Endothelial cell of umbilical vein (primary cell): ENCODE results near the gene L2HGDH. TPM values are rescaled to one million over a fixed set of nuclear protein-coding genes. Genes with fewer than 3 reads are reported as not detected.

Experiments
- BruUV-seq: library from RNA; stranded (reverse); fragments of 400-500 nt; replicated peaks from 2 replicates; lab custom pipeline; 2021; lab: Mats Ljungman, UMichigan
- CTCF ChIA-PET: fragments of 300-600, 350-600 bp; sonication (Branson Sonifier 250); formaldehyde crosslinking; loops from one replicate; lab custom pipeline; 2021; ENCODE audit warnings: antibody characterized with exemption, inconsistent platforms; lab: Charles Lee
- POLR2A ChIA-PET: fragments of 300-600, 350-600 bp; sonication (Branson Sonifier 250); formaldehyde crosslinking; loops from one replicate; lab custom pipeline; 2021; ENCODE audit warnings: antibody characterized with exemption, inconsistent platforms; lab: Charles Lee
- DNase-seq: peaks from one replicate; pipeline ENCODE4 v3.0.0-alpha.2; 2011; ENCODE audit warnings: low read depth, low spot score
- FAIRE-seq: peaks from 2 replicates; lab custom pipeline; 2011; peaks lifted over from hg19 to GRCh38; lab: Jason Lieb, UNC
- H2AFZ ChIP-seq: 2 replicates; pipeline ENCODE4 v1.6.0; 2012; ENCODE audit warnings: low read depth, low read length, control low read depth, inconsistent platforms
- H3K27ac ChIP-seq: 2 replicates; pipeline ENCODE4 v1.5.1; 2011; ENCODE audit warnings: low read depth, mild to moderate bottlenecking, control low read depth, low read length, moderate library complexity; ENCODE audit not compliant: insufficient read depth
- H3K27me3 ChIP-seq, 2 experiments: 2 replicates each; pipeline versions ENCODE4 v1.6.0 to v1.6.1; 2011; ENCODE audit warnings: low read length in 2 of 2, mixed read lengths in 1 of 2; ENCODE audit not compliant: control insufficient read depth in 2 of 2, insufficient read depth in 2 of 2
- H3K36me3 ChIP-seq, 2 experiments: 2 replicates in 1 of 2; 3 replicates in 1 of 2; pipeline ENCODE4 v1.5.1; 2011; ENCODE audit warnings: low read length in 2 of 2, mild to moderate bottlenecking in 1 of 2, moderate library complexity in 1 of 2; ENCODE audit not compliant: control insufficient read depth in 2 of 2, insufficient read depth in 2 of 2; ENCODE audit errors: extremely low read depth in 1 of 2
- H3K4me1 ChIP-seq: 3 replicates; pipeline ENCODE4 v1.5.1; 2011; ENCODE audit warnings: mild to moderate bottlenecking, low read length; ENCODE audit not compliant: control insufficient read depth, insufficient read depth; ENCODE audit errors: extremely low read depth
- H3K4me2 ChIP-seq: 2 replicates; pipeline ENCODE4 v1.6.1; 2011; ENCODE audit warnings: low read length, control low read depth, mixed read lengths; ENCODE audit not compliant: insufficient read depth
- H3K4me3 ChIP-seq, 3 experiments: fragments of 200-600 bp in 1 of 3; sonication (generic), shearing (Covaris generic) in 1 of 3; replicated peaks in 1 of 3; 2 replicates each; pipeline ENCODE4 v1.5.1; 2011 to 2016; ENCODE audit warnings: control low read depth in 3 of 3, low read length in 3 of 3, mild to moderate bottlenecking in 2 of 3, inconsistent platforms in 1 of 3, low read depth in 1 of 3, moderate library complexity in 1 of 3; ENCODE audit not compliant: insufficient read depth in 1 of 3
- H3K79me2 ChIP-seq: 2 replicates; pipeline ENCODE4 v1.6.0; 2012; ENCODE audit warnings: low read length, inconsistent platforms; ENCODE audit not compliant: control insufficient read depth, insufficient read depth
- H3K9ac ChIP-seq: replicated peaks from 2 replicates; pipeline ENCODE3; 2011; ENCODE audit warnings: low read length, control low read depth; ENCODE audit not compliant: insufficient read depth; ENCODE audit errors: extremely low read depth
- H3K9me1 ChIP-seq: replicated peaks from 3 replicates; pipeline ENCODE4 v1.6.0; 2011; ENCODE audit warnings: mild to moderate bottlenecking, low read length; ENCODE audit not compliant: control insufficient read depth, insufficient read depth; ENCODE audit errors: extremely low read depth
- H3K9me3 ChIP-seq: replicated peaks from 2 replicates; pipeline ENCODE4 v1.5.1; 2012; ENCODE audit warnings: low read length, inconsistent platforms; ENCODE audit not compliant: control insufficient read depth, insufficient read depth
- H4K20me1 ChIP-seq: replicated peaks from 2 replicates; pipeline ENCODE3; 2011; ENCODE audit warnings: mild to moderate bottlenecking, low read length; ENCODE audit not compliant: control insufficient read depth, insufficient read depth; ENCODE audit errors: extremely low read depth
- EZH2 ChIP-seq: IDR thresholded peaks from 2 replicates; pipeline ENCODE4 v1.6.1; 2012; ENCODE audit warnings: borderline replicate concordance, low read depth, mild to moderate bottlenecking, moderate library complexity, low read length, inconsistent platforms; ENCODE audit not compliant: severe bottlenecking
- FOS ChIP-seq: IDR thresholded peaks from 2 replicates; pipeline ENCODE4 v1.6.1; 2011; ENCODE audit warnings: mild to moderate bottlenecking, low read length, moderate library complexity, borderline replicate concordance; ENCODE audit not compliant: insufficient read depth
- GATA2 ChIP-seq: IDR thresholded peaks from 2 replicates; pipeline ENCODE4 v1.7.0; 2011; ENCODE audit warnings: low read depth, mild to moderate bottlenecking, moderate library complexity, mixed read lengths, low read length; ENCODE audit not compliant: insufficient read length, insufficient read depth
- JUN ChIP-seq: IDR thresholded peaks from 2 replicates; pipeline ENCODE4 v1.6.1; 2011; ENCODE audit warnings: borderline replicate concordance, low read depth; ENCODE audit not compliant: insufficient read length, insufficient read depth
- MYC ChIP-seq: IDR thresholded peaks from one replicate; pipeline ENCODE4 v1.6.1; 2011; ENCODE audit warnings: mild to moderate bottlenecking, low read depth, low read length
- POLR2A ChIP-seq: IDR thresholded peaks from 2 replicates; pipeline ENCODE4 v1.6.1; 2012; ENCODE audit warnings: low read depth, mild to moderate bottlenecking, control low read depth, low read length
- POLR2AphosphoS5 ChIP-seq: IDR thresholded peaks from 2 replicates; pipeline ENCODE4 v1.6.1; 2012; ENCODE audit warnings: low read depth, mild to moderate bottlenecking, control low read depth, low read length, moderate library complexity; ENCODE audit not compliant: insufficient read depth
- dilution Hi-C: fragments of 300-500 bp; cut with MboI; formaldehyde crosslinking; loops from one replicate; pipeline ENCODE4 v1.15.0; 2019; ENCODE audit warnings: low sequenced_read_pairs; ENCODE audit not compliant: extremely low pct_ligation_motif_present
- intact Hi-C: fragments of 100-400 bp; cut with micrococcal nuclease; formaldehyde crosslinking; loops from one replicate; pipeline ENCODE4 v1.10.0; 2022
- polyA plus RNA-seq, 4 experiments: library from polyadenylated mRNA; depleted of rRNA in 3 of 4; stranded (reverse) in 3 of 4; unstranded in 1 of 4; fragments of >200 nt; gene quantifications; 2 replicates each; pipeline versions ENCODE4 v1.2.1 to v1.2.3, GENCODE V29; 2011 to 2012; ENCODE audit warnings: missing spikeins in 1 of 4
- total RNA-seq: library from RNA; stranded (reverse); gene quantifications from 2 replicates; pipeline ENCODE4 v1.2.3, GENCODE V29; 2021
- TF ChIP-seq, protein P1 (sequence below): IDR thresholded peaks from 2 replicates; pipeline ENCODE4 v1.6.1; 2011; ENCODE audit not compliant: insufficient read depth, insufficient read length
- TF ChIP-seq, protein P2 (sequence below), 2 donors: IDR thresholded peaks; 1 replicate in 1 of 2; 2 replicates in 1 of 2; pipeline ENCODE4 v1.5.1; 2011; ENCODE audit warnings: low read length in 2 of 2, mild to moderate bottlenecking in 2 of 2, moderate library complexity in 2 of 2, control low read depth in 1 of 2, inconsistent platforms in 1 of 2, low read depth in 1 of 2; ENCODE audit not compliant: insufficient read depth in 1 of 2; ENCODE audit errors: extremely low read depth in 1 of 2

Gene L2HGDH
- total and polyA plus RNA-seq, 2 donors (not counting 3 experiments of a cell fraction or from before 2014, with no cell fraction given) = 2.5 to 5.3 TPM

DNA sequence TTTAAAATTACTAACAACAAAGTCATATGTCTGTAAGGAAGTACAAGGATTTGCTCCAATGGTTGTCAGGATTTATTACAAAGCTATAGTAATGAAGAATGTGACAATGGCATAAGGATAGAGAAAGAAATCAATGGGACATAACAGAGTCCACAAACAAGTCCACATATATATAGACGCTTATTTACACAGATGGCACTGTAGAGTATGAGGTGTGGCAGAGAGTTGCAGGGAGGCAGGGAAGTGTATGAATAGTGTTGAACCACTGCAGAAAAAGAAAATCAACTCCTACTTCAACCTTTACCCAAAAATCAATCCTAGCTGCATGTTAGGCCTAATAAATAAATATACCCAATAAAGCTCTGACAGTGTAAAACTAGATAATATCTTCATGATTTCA is 102.0 kb downstream of the L2HGDH start:
- no peaks in the 10 kb centered on the region for H3K9me3 ChIP-seq
- no peak overlapping the region for H3K9ac ChIP-seq
- no peak overlapping the region for H3K4me3 ChIP-seq
- H3K9me1 ChIP-seq = no peaks in the 10 kb centered on the region
- no peak overlapping the region for H3K27ac ChIP-seq
- no peak overlapping the region for H2AFZ ChIP-seq
- dilution Hi-C loops = no loop called here
- intact Hi-C loops = no loop called here
- no peak overlapping the region for H3K4me2 ChIP-seq
- TF ChIP-seq FOS = no peak
- TF ChIP-seq, protein P1, sequence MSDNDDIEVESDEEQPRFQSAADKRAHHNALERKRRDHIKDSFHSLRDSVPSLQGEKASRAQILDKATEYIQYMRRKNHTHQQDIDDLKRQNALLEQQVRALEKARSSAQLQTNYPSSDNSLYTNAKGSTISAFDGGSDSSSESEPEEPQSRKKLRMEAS = no peak
- no peak for TF ChIP-seq GATA2
- TF ChIP-seq POLR2A = no peak
- TF ChIP-seq, protein P2, sequence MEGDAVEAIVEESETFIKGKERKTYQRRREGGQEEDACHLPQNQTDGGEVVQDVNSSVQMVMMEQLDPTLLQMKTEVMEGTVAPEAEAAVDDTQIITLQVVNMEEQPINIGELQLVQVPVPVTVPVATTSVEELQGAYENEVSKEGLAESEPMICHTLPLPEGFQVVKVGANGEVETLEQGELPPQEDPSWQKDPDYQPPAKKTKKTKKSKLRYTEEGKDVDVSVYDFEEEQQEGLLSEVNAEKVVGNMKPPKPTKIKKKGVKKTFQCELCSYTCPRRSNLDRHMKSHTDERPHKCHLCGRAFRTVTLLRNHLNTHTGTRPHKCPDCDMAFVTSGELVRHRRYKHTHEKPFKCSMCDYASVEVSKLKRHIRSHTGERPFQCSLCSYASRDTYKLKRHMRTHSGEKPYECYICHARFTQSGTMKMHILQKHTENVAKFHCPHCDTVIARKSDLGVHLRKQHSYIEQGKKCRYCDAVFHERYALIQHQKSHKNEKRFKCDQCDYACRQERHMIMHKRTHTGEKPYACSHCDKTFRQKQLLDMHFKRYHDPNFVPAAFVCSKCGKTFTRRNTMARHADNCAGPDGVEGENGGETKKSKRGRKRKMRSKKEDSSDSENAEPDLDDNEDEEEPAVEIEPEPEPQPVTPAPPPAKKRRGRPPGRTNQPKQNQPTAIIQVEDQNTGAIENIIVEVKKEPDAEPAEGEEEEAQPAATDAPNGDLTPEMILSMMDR (IDR thresholded peaks at IDR 0.05; ENCODE audit: extremely low read depth in 1 of 2, insufficient read depth in 1 of 2, low read depth in 1 of 2, low read length in 2 of 2) = no peak
- TF ChIP-seq MYC = no peak
- TF ChIP-seq JUN = no peak
- no peak for TF ChIP-seq POLR2AphosphoS5
- no peak for TF ChIP-seq EZH2
- CTCF ChIA-PET = no interaction called here
- FAIRE-seq = no peak
- no TSS peak for BruUV-seq
- POLR2A ChIA-PET = interaction anchor here (0.6 to 0.7 kb wide), 2 partner anchors 8 to 92 kb away, joined by 3 read pairs; no protein-coding TSS in a partner anchor
- no peaks in the 10 kb centered on the region for H3K4me1 ChIP-seq
- H4K20me1 ChIP-seq = peaks cover 4% of the 10 kb centered on the region
- H3K79me2 ChIP-seq = peaks cover 35% of the 10 kb centered on the region
- no peaks in the 10 kb centered on the region for H3K27me3 ChIP-seq
- H3K36me3 ChIP-seq = no peaks in the 10 kb centered on the region
- no peak for DNase-seq
